Body of pancreas (tissue), 4 donors: ENCODE data around the gene PRKAG2.

ENCODE experiments used
- CTCF ChIP-seq, 7 experiments: fragments of 450-650 bp in 4 of 7; fragments of 200-600 bp in 3 of 7; sonication (generic) in 3 of 7; IDR thresholded peaks; one replicate each; pipeline ENCODE4 v1.5.1; 2016 to 2019; ENCODE audit warnings: antibody characterized with exemption in 7 of 7
- POLR2A ChIP-seq, 3 donors: fragments of 450-650 bp; IDR thresholded peaks; one replicate each; pipeline ENCODE4 v1.6.1; 2016; ENCODE audit warnings: antibody characterized with exemption in 3 of 3, mild to moderate bottlenecking in 2 of 3

- no peak for TF ChIP-seq CTCF (IDR thresholded peaks at IDR 0.05)
- no peak for TF ChIP-seq POLR2A (IDR thresholded peaks at IDR 0.05)
Measured at GRCh38 chr7:151591866-151592265, 285.0 kb downstream of the PRKAG2 start.
